Coronary artery (tissue), 2 donors: ENCODE measurements around the gene NOS1.
A peak's percentile ranks its signal among the peaks of the same experiment; 100 is the strongest.

Experiments
- DNase-seq: peaks from one replicate; pipeline ENCODE4 v3.0.0-alpha.2; 2017; ENCODE audit warnings: low spot score
- H3K27ac ChIP-seq, 2 donors: fragments of 200-600 bp; sonication (generic); one replicate each; pipeline ENCODE4 v1.5.1; 2016 to 2019
- H3K4me3 ChIP-seq: fragments of 200-600 bp; sonication (generic); 2 replicates; pipeline ENCODE4 v1.5.1; 2016; ENCODE audit warnings: mild to moderate bottlenecking, moderate library complexity
- TF ChIP-seq, protein P1 (sequence below): fragments of 200-600 bp; sonication (generic); IDR thresholded peaks from one replicate; pipeline ENCODE4 v1.5.1; 2019; ENCODE audit warnings: antibody characterized with exemption

NOS1 gene

DNA sequence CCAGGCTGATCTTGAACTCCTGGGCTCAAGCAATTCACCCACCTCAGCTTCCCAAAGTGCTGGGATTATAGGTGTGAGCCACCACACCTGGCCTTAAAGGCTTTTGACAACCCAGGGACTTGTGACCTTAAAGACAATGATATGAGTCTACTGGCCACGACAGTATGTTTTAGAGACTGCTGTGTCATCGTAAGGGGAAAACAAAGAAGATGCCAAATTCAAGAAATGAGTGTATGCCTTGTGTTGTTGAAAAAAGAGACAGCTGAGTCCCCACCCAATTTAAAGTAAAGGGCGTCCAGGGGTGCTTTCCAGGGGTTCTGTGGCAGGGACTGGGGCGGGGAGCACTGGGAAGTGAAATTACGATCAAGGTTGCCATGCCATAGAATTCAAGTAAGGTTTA is 144.7 kb downstream of the NOS1 start:
- no peak overlapping the region for H3K27ac ChIP-seq
- TF ChIP-seq, protein P1, sequence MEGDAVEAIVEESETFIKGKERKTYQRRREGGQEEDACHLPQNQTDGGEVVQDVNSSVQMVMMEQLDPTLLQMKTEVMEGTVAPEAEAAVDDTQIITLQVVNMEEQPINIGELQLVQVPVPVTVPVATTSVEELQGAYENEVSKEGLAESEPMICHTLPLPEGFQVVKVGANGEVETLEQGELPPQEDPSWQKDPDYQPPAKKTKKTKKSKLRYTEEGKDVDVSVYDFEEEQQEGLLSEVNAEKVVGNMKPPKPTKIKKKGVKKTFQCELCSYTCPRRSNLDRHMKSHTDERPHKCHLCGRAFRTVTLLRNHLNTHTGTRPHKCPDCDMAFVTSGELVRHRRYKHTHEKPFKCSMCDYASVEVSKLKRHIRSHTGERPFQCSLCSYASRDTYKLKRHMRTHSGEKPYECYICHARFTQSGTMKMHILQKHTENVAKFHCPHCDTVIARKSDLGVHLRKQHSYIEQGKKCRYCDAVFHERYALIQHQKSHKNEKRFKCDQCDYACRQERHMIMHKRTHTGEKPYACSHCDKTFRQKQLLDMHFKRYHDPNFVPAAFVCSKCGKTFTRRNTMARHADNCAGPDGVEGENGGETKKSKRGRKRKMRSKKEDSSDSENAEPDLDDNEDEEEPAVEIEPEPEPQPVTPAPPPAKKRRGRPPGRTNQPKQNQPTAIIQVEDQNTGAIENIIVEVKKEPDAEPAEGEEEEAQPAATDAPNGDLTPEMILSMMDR = no peak
- H3K4me3 ChIP-seq = no peak overlapping the region
- DNase-seq = no peak

DNA sequence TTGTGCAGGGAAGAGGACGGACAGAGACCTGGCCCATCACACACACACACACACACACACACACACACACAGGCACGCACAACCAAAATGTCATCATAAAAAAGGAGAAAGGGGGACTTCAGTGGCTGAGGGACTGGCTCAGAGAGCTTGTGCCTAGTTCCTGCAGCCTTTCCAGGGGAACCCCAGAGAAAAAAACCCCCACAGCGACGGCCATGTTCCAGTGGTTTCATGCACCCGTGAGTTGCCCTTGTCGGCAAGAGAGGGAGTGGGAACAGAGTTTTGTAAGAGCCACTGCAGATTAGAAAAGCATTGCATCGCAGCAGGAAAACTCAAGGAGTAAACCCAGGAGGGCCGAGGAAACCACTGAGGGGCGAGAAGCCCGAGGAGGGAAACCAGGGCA is 146.6 kb downstream of the NOS1 start:
- Histone ChIP-seq H3K4me3 (no peak overlapping the region), H3K27ac (no peak overlapping the region)
- TF ChIP-seq, protein P1 = no peak
- no peak for DNase-seq

GRCh38 chr12:117213295-117213808 is 148.1 kb downstream of the NOS1 start:
- TF ChIP-seq, protein P1 = no peak

DNA sequence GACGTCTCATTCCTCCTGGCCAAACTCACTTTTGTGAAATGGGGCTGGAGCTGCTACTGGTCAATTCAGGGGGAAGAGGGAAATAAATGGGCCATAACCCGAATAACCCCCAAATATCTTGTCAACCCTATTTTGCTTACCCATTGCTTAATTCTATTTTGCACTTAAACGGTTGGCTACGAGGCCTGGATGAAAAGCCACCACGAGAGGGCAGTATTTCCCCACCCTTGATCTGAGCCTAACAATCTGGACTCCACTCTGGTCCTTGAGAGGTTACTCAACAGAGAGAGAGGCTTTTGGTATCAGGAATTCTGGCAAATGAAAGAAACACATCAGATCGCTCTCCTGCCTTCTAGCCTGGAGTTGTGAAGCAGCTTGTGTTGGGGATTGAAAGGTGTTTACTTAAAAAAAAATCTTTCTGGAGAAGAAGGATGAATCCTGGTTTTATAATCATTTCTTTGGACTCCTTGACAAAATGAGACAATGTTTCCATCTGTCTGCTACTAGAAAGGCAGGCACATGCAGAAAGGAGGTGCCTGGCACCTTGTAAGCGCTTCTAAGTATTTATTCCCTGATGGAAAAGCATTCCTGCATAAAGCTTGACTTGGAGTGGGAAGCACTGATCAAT is 148.7 kb downstream of the NOS1 start:
- TF ChIP-seq, protein P1 = peak; percentile 87
- no peak overlapping the region for H3K4me3 ChIP-seq
- H3K27ac ChIP-seq = no peak overlapping the region
- no peak for DNase-seq

More at GRCh38 chr12:117213295-117213808, 148.1 kb downstream of the NOS1 start:
- H3K27ac ChIP-seq = no peak overlapping the region
- H3K4me3 ChIP-seq = no peak overlapping the region
- no peak for DNase-seq

DNA sequence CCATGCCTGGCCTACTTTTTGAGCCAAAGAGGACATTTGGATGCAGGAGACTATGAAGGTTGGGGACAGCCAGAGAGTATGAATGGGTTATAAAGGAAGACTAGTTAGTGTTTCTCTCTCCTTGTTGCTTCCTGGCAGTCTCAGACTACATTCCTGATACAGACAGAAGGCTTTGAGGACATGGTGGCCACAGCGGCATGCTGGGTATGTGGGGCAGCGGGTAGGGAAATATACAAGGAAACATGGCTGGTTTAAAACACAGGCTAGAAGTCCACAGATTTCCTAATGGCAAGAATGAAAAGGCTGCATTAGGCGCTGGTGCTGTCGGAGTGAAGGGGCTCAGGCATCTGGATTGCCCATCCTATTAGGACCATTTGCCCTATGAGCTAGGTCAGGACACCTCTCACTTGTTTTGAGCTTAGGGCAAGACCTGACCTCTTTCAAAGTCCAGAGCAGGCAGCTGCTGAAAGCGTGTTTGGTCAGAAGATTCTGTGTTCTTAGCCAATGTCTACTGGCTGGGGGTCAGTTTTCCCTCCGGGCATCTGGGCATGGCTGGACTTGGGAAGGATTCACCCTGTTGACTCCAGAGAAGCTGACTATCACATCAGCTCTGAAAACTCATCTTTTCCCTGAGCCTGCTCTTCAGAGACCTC is 151.0 kb downstream of the NOS1 start:
- Histone ChIP-seq H3K4me3 (no peak overlapping the region), H3K27ac (no peak overlapping the region)
- TF ChIP-seq, protein P1 = no peak
- DNase-seq = no peak

GRCh38 chr12:117209626-117210025 is 151.8 kb downstream of the NOS1 start:
- TF ChIP-seq, protein P1 = no peak
- DNase-seq = no peak
- Histone ChIP-seq H3K27ac (no peak overlapping the region), H3K4me3 (no peak overlapping the region)
